Left lung (tissue), 10 donors: ENCODE results near the gene TBC1D23. TPM values are rescaled to one million over a fixed set of nuclear protein-coding genes. Genes with fewer than 3 reads are reported as not detected.
"Not testable (repeated sequence)": the region's sequence is repeated elsewhere in the genome, so short reads cannot be mapped to it uniquely, and the experiment has no call there.

Source experiments
- ATAC-seq: fragments of 200-7000 bp; cut with Tn5 transposase; one replicate; pipeline ENCODE4 v1.9.1; 2020; ENCODE audit warnings: moderate library complexity
- DNase-seq, 4 donors: peaks; one replicate each; pipeline ENCODE4 v3.0.0-alpha.2; 2013 to 2020
- H3K27ac ChIP-seq, 2 donors: fragments of 200-600 bp; sonication (generic) in 1 of 2; one replicate each; pipeline versions ENCODE4 v1.5.0 to v1.8.0; 2020 to 2021
- H3K27me3 ChIP-seq, 2 donors: fragments of 200-600 bp; sonication (generic) in 1 of 2; one replicate each; pipeline versions ENCODE4 v1.5.0 to v1.8.0; 2020 to 2021
- H3K36me3 ChIP-seq, 2 donors: fragments of 200-600 bp; sonication (generic) in 1 of 2; one replicate each; pipeline versions ENCODE4 v1.5.0 to v1.8.0; 2020 to 2021
- H3K4me1 ChIP-seq, 2 donors: fragments of 200-600 bp; one replicate each; pipeline ENCODE4 v1.8.0; 2021
- H3K4me3 ChIP-seq, 2 donors: fragments of 200-600 bp; sonication (generic) in 1 of 2; one replicate each; pipeline versions ENCODE4 v1.5.0 to v1.8.0; 2020 to 2021; ENCODE audit warnings: mild to moderate bottlenecking in 1 of 2
- H3K9me3 ChIP-seq, 2 donors: fragments of 200-600 bp; sonication (generic) in 1 of 2; one replicate each; pipeline versions ENCODE4 v1.5.0 to v1.8.0; 2020 to 2021
- intact Hi-C, 2 donors: fragments of 100-400 bp; cut with DNase I; formaldehyde crosslinking; loops; one replicate each; pipeline versions ENCODE4 v1.11.2 to v1.14.2; 2022
- polyA plus RNA-seq, 6 donors: library from polyadenylated mRNA; unstranded; fragments of 120-200 nt; gene quantifications; one replicate each; pipeline ENCODE4 v1.2.1, GENCODE V29; 2013; ENCODE audit not compliant: insufficient read length in 6 of 6
- total RNA-seq, 2 donors: library from RNA; stranded (reverse); fragmentation: NEBNext Ultra II Directional; extraction: Animal tissue kit (Norgen Biotek cat#: 25700); gene quantifications; one replicate each; pipeline ENCODE4 v1.2.1, GENCODE V29; 2021
- TF ChIP-seq, protein P1 (sequence below), 2 donors: fragments of 200-600 bp; sonication (generic) in 1 of 2; IDR thresholded peaks; one replicate each; pipeline versions ENCODE4 v1.5.0 to v1.8.0; 2021; ENCODE audit warnings: antibody characterized with exemption in 2 of 2
- donor health status: DM: no; HTN: yes; CAD: no.
- donor health status: DM: no; HTN: no; CAD: no.

TBC1D23 gene
- total and polyA plus RNA-seq, 8 donors = 31.6 to 46.3 (median 37.9) TPM

DNA sequence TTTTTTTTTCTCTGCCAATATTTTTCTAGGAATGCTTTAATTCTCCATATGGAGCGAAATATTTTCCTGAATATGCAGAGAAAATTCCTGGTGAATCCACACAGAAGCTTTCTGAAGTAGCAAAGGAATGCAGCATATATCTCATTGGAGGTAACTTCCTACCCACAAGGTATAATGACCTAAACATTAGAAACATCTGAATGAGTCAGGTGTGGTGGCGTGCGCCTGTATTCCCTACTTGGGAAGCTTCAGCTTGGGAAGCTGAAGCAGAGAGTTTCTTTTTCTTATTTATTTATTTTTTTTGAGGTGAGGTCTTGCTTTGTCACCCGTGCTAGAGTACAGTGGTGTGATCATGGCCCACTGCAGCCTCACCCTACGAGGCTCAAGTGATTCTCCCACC, 79.0 kb downstream of the TBC1D23 start:
- TF ChIP-seq, protein P1, sequence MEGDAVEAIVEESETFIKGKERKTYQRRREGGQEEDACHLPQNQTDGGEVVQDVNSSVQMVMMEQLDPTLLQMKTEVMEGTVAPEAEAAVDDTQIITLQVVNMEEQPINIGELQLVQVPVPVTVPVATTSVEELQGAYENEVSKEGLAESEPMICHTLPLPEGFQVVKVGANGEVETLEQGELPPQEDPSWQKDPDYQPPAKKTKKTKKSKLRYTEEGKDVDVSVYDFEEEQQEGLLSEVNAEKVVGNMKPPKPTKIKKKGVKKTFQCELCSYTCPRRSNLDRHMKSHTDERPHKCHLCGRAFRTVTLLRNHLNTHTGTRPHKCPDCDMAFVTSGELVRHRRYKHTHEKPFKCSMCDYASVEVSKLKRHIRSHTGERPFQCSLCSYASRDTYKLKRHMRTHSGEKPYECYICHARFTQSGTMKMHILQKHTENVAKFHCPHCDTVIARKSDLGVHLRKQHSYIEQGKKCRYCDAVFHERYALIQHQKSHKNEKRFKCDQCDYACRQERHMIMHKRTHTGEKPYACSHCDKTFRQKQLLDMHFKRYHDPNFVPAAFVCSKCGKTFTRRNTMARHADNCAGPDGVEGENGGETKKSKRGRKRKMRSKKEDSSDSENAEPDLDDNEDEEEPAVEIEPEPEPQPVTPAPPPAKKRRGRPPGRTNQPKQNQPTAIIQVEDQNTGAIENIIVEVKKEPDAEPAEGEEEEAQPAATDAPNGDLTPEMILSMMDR (IDR thresholded peaks at IDR 0.05) = no peak
- Histone ChIP-seq H3K4me3 (no peak overlapping the region), H3K4me1 (peaks cover 0 to 14% of the 10 kb centered on the region in 2 donors), H3K36me3 (peaks cover 0 to 44% of the 10 kb centered on the region in 2 donors), H3K27ac (no peak overlapping the region), H3K9me3 (peaks cover 0 to 4% of the 10 kb centered on the region in 2 donors), H3K27me3 (no peaks in the 10 kb centered on the region)
- DNase-seq (no peak), ATAC-seq (no peak)
- intact Hi-C loops = no loop called here

DNA sequence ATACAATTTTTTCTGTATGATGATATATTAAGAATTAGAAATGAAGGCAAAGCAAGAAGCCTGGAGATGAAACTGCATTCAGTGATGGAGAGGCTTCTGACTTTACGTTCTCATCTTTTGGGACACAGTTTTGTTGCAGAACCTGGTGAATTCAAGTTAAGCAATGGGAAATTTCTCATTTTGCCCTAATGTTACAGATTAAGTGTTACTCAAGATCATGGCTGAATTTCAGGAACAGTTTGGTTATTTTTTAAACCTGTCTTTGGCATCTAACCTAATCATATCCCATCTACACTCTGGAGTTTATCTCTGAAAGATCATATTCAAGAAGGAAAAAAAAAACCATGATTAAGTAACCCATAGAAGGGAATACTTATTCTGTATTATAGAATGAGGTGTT, 79.7 kb downstream of the TBC1D23 start:
- intact Hi-C loops = no loop called here
- Histone ChIP-seq H3K4me3 (no peak overlapping the region), H3K4me1 (peaks cover 0 to 8% of the 10 kb centered on the region in 2 donors), H3K27me3 (no peaks in the 10 kb centered on the region), H3K9me3 (peaks cover 0 to 4% of the 10 kb centered on the region in 2 donors), H3K27ac (no peak overlapping the region), H3K36me3 (peaks cover 0 to 51% of the 10 kb centered on the region in 2 donors)
- ATAC-seq (no peak), DNase-seq (no peak)
- TF ChIP-seq, protein P1 (IDR thresholded peaks at IDR 0.05) = no peak

DNA sequence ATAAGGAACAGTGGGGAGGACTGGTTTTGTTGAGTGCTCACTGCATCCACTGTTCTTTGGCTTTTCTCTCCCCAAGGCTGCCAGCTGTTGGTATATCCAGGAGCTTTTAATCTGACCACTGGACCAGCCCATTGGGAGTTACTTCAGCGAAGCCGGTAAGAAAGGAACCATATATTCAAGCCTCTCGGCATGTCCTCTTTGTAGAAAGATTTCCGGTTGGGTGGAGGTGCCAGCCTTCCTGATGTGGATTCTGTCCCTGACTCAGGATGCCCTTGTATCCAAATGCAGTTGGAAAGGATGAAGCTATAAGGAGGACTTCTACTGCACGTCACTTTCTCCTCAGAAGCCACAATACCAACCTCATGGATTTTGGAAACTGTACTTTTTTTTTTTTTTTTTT, 87.9 kb downstream of the TBC1D23 start:
- intact Hi-C loops = no loop called here
- Histone ChIP-seq H3K9me3 (no peaks in the 10 kb centered on the region), H3K4me1 (no peaks in the 10 kb centered on the region), H3K27me3 (no peaks in the 10 kb centered on the region), H3K27ac (no peak overlapping the region), H3K36me3 (peaks cover 0 to 83% of the 10 kb centered on the region in 2 donors), H3K4me3 (no peak overlapping the region)
- ATAC-seq (no peak), DNase-seq (no peak)
- TF ChIP-seq, protein P1 (IDR thresholded peaks at IDR 0.05) = no peak

DNA sequence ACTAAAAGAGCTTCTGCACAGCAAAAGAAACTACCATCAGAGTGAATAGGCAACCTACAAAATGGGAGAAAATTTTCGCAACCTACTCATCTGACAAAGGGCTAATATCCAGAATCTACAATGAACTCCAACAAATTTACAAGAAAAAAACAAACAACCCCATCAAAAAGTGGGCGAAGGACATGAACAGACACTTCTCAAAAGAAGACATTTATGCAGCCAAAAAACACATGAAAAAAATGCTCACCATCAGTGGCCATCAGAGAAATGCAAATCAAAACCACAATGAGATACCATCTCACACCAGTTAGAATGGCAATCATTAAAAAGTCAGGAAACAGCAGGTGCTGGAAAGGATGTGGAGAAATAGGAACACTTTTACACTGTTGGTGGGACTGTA, 91.0 kb downstream of the TBC1D23 start:
- H3K4me3 ChIP-seq, H3K4me1 ChIP-seq, H3K27me3 ChIP-seq, ATAC-seq, H3K9me3 ChIP-seq, H3K27ac ChIP-seq, intact Hi-C loops, DNase-seq: not testable (repeated sequence)
- H3K36me3 ChIP-seq = peaks cover 0 to 84% of the 10 kb centered on the region in 2 donors

DNA sequence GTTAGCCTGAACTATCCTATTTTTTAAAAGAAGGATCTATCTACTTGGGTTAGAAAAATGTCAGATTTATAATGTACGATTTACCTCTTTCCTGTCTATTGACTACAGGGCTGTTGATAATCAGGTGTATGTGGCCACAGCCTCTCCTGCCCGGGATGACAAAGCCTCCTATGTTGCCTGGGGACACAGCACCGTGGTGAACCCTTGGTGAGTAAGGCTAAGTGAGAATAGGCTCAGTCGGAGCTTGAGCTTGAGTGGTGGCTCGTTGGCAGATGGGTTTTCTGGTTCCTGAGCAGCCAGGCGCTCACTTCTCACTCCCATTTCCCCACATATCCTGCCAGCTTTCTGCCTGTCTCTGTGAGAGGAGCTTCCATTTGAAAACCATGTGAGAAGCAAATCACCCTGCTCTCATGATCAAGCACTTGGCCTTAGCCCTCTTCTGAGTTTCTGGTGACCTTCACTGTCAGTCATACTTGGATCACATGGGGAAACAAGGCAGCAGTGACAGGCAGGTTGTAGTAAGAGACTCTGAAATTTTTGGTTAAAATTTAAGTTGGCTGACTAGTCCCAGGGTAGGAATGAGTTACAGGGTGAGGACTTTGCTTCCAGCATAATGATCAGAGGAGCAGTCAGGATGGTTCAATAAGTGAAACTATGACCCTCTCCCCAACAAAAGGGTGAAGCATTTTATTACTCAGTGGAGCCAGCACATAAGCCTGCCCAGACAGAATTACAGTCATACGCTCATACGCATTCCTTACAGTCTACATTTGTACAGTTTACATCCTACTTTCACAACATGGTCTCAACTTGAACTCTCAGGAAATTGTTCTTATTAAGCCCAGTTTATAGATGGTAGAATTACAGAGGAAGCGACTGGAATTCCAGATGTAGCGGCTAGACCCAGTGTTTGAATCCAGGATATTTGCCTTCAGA, 91.8 kb downstream of the TBC1D23 start:
- ATAC-seq = no peak
- no peak for DNase-seq
- intact Hi-C loops = no loop called here
- Histone ChIP-seq H3K9me3 (no peaks in the 10 kb centered on the region), H3K4me3 (no peak overlapping the region), H3K36me3 (peaks cover 0 to 84% of the 10 kb centered on the region in 2 donors), H3K27me3 (no peaks in the 10 kb centered on the region), H3K4me1 (no peaks in the 10 kb centered on the region), H3K27ac (no peak overlapping the region)
- TF ChIP-seq, protein P1 (IDR thresholded peaks at IDR 0.05) = no peak
